ENCODE results near the gene CERKL.

GRCh38 chr2:181658444-181658843 lies 1.5 kb upstream of the CERKL start:
- no peak for TF ChIP-seq POLR2AphosphoS5 (IDR thresholded peaks at IDR 0.05; ENCODE audit: low read depth, low read length)
- no peak for TF ChIP-seq POLR2A (IDR thresholded peaks at IDR 0.05; ENCODE audit: low read depth, low read length)
- TF ChIP-seq POU2F2 (IDR thresholded peaks at IDR 0.05; ENCODE audit: low read depth, low read length), result no peak
- TF ChIP-seq TAF1 (IDR thresholded peaks at IDR 0.05; ENCODE audit: low read depth, low read length), result no peak

Measured in GM12891 (cell line).